HG02884 (cell line): ENCODE data around the gene MAN2A1.

Experiments
- ATAC-seq: cut with Tn5 transposase; IDR thresholded peaks from one replicate; pipeline ENCODE4 v1.9.1; 2021; ENCODE audit warnings: mild to moderate bottlenecking, moderate library complexity; ENCODE audit not compliant: unreplicated experiment

Gene MAN2A1

GRCh38 chr5:109704282-109704952, 14.7 kb downstream of the MAN2A1 start:
- no peak for ATAC-seq

GRCh38 chr5:109705596-109705995, 15.9 kb downstream of the MAN2A1 start:
- ATAC-seq = no peak

GRCh38 chr5:109706095-109706494, 16.4 kb downstream of the MAN2A1 start:
- ATAC-seq = no peak

- ATAC-seq = no peak
Measured at GRCh38 chr5:109707531-109707930, 17.8 kb downstream of the MAN2A1 start.

- ATAC-seq = no peak
Measured at GRCh38 chr5:109708813-109709212, 19.1 kb downstream of the MAN2A1 start.

- ATAC-seq = no peak
Measured at GRCh38 chr5:109709225-109709624, 19.5 kb downstream of the MAN2A1 start.

- no peak for ATAC-seq
Measured at GRCh38 chr5:109711673-109712072, 21.9 kb downstream of the MAN2A1 start.

- ATAC-seq = no peak
Measured at GRCh38 chr5:109713453-109713852, 23.7 kb downstream of the MAN2A1 start.

- ATAC-seq = no peak
Measured at GRCh38 chr5:109714592-109714991, 24.9 kb downstream of the MAN2A1 start.

- ATAC-seq = no peak
Measured at GRCh38 chr5:109718216-109718615, 28.5 kb downstream of the MAN2A1 start.

- no peak for ATAC-seq
Measured at GRCh38 chr5:109718632-109719031, 28.9 kb downstream of the MAN2A1 start.

GRCh38 chr5:109719978-109720377, 30.3 kb downstream of the MAN2A1 start:
- no peak for ATAC-seq

GRCh38 chr5:109721741-109722140, 32.0 kb downstream of the MAN2A1 start:
- no peak for ATAC-seq

- no peak for ATAC-seq
Measured at GRCh38 chr5:109723606-109724005, 33.9 kb downstream of the MAN2A1 start.

GRCh38 chr5:109725135-109725534, 35.4 kb downstream of the MAN2A1 start:
- no peak for ATAC-seq

GRCh38 chr5:109739741-109740728, 50.3 kb downstream of the MAN2A1 start:
- ATAC-seq = peak; percentile 89

- no peak for ATAC-seq
Measured at GRCh38 chr5:109740966-109741365, 51.2 kb downstream of the MAN2A1 start.

GRCh38 chr5:109741390-109741789, 51.7 kb downstream of the MAN2A1 start:
- ATAC-seq = no peak

GRCh38 chr5:109743041-109743531, 53.4 kb downstream of the MAN2A1 start:
- no peak for ATAC-seq

GRCh38 chr5:109743770-109744212, 54.1 kb downstream of the MAN2A1 start:
- ATAC-seq = no peak

GRCh38 chr5:109744261-109744660, 54.5 kb downstream of the MAN2A1 start:
- no peak for ATAC-seq

- ATAC-seq = no peak
Measured at GRCh38 chr5:109748546-109748945, 58.8 kb downstream of the MAN2A1 start.
